ENCODE data around the gene DDIT4. TPM values are rescaled to one million over a fixed set of nuclear protein-coding genes. Genes with fewer than 3 reads are reported as not detected.
"Not testable (repeated sequence)": the region's sequence is repeated elsewhere in the genome, so short reads cannot be mapped to it uniquely, and the experiment has no call there.

The DDIT4 gene
- 50.1 TPM for polyA plus RNA-seq (2013)

GRCh38 chr10:72273410-72274212 is at the start of gene DDIT4:
Gene DDIT4 (plus strand): TSS chr10:72273924. CDS start chr10:72274217, 293 bp downstream.
- Histone ChIP-seq H3K9me3 (ENCODE audit: control extremely low read depth in 1 of 5, control insufficient read depth in 4 of 5, insufficient read depth in 2 of 5, low read depth in 1 of 5, low read length in 4 of 5) (no peaks in the 10 kb centered on the region), H3K4me3 (ENCODE audit: control insufficient read depth in 1 of 7, extremely low read depth in 1 of 7, insufficient read depth in 4 of 7, low read depth in 2 of 7, low read length in 6 of 7) (peak within 1 kb of the TSS; percentile 74 to 97 (median 88)), H3K4me1 (ENCODE audit: control extremely low read depth in 1 of 4, control insufficient read depth in 4 of 4, insufficient read depth in 4 of 4, low read length in 3 of 4) (peaks cover 5 to 35% (median 29%) of the 10 kb centered on the region in 4 experiments), H3K27me3 (replicated peaks in 2 of 5; ENCODE audit: control insufficient read depth in 4 of 5, insufficient read depth in 5 of 5, low read length in 4 of 5) (no peaks in the 10 kb centered on the region), H3K36me3 (ENCODE audit: control insufficient read depth in 4 of 4, insufficient read depth in 4 of 4, low read length in 3 of 4) (peaks cover 0 to 9% (median 2%) of the 10 kb centered on the region in 4 experiments), H3K27ac (ENCODE audit: insufficient read depth in 1 of 2, low read depth in 1 of 2, low read length in 2 of 2, poor library complexity in 1 of 2, severe bottlenecking in 2 of 2) (peak within 1 kb of the TSS; percentile 80 to 88)
- CTCF ChIA-PET, result interaction anchor here (0.8 to 7.1 kb wide), 17 partner anchors 9 to 77 kb away, joined by 3 to 58 read pairs (median 5); no protein-coding TSS in a partner anchor
- DNase-seq, result peak; percentile 98 to 100 (median 99)
- POLR2A ChIA-PET, result interaction anchor here (0.6 to 4.5 kb wide), 19 partner anchors 9 to 71 kb away, joined by 3 to 30 read pairs (median 3); no protein-coding TSS in a partner anchor
- WGBS (ENCODE audit: insufficient coverage), result under 1% methylated on average over 61 of the region's 67 CpGs

GRCh38 chr10:72224191-72224590 is 49.5 kb upstream of the DDIT4 start:
- not testable (repeated sequence) for H3K4me1 ChIP-seq (ENCODE audit: control extremely low read depth in 1 of 4, control insufficient read depth in 4 of 4, insufficient read depth in 4 of 4, low read length in 3 of 4); DNase-seq; H3K27ac ChIP-seq (ENCODE audit: insufficient read depth in 1 of 2, low read depth in 1 of 2, low read length in 2 of 2, poor library complexity in 1 of 2, severe bottlenecking in 2 of 2); H3K4me3 ChIP-seq (ENCODE audit: control insufficient read depth in 1 of 7, extremely low read depth in 1 of 7, insufficient read depth in 4 of 7, low read depth in 2 of 7, low read length in 6 of 7); H3K27me3 ChIP-seq (replicated peaks in 2 of 5; ENCODE audit: control insufficient read depth in 4 of 5, insufficient read depth in 5 of 5, low read length in 4 of 5); H3K9me3 ChIP-seq (ENCODE audit: control extremely low read depth in 1 of 5, control insufficient read depth in 4 of 5, insufficient read depth in 2 of 5, low read depth in 1 of 5, low read length in 4 of 5)
- ChIA-PET CTCF (interaction anchor here (0.6 to 1.9 kb wide), 13 partner anchors 14 to 328 kb away, joined by 3 to 9 read pairs (median 4); no protein-coding TSS in a partner anchor), POLR2A (interaction anchor here (0.5 kb wide), 1 partner anchor 495 kb away, joined by 4 read pairs; no protein-coding TSS in a partner anchor)
- H3K36me3 ChIP-seq (ENCODE audit: control insufficient read depth in 4 of 4, insufficient read depth in 4 of 4, low read length in 3 of 4), result peaks cover 10 to 18% (median 14%) of the 10 kb centered on the region in 4 experiments
- 98% methylated on average over 6 of the region's 6 CpGs for WGBS (ENCODE audit: insufficient coverage)

GRCh38 chr10:72226418-72227027 is 47.2 kb upstream of the DDIT4 start:
- H3K4me1 ChIP-seq (ENCODE audit: control extremely low read depth in 1 of 4, control insufficient read depth in 4 of 4, insufficient read depth in 4 of 4, low read length in 3 of 4), result peaks cover 0 to 2% (median 1%) of the 10 kb centered on the region in 4 experiments
- H3K27me3 ChIP-seq (replicated peaks in 2 of 5; ENCODE audit: control insufficient read depth in 4 of 5, insufficient read depth in 5 of 5, low read length in 4 of 5), result no peaks in the 10 kb centered on the region
- peaks cover 14 to 30% (median 20%) of the 10 kb centered on the region in 4 experiments for H3K36me3 ChIP-seq (ENCODE audit: control insufficient read depth in 4 of 4, insufficient read depth in 4 of 4, low read length in 3 of 4)
- DNase-seq, result no peak
- no peak overlapping the region for H3K4me3 ChIP-seq (ENCODE audit: control insufficient read depth in 1 of 7, extremely low read depth in 1 of 7, insufficient read depth in 4 of 7, low read depth in 2 of 7, low read length in 6 of 7)
- H3K27ac ChIP-seq (ENCODE audit: insufficient read depth in 1 of 2, low read depth in 1 of 2, low read length in 2 of 2, poor library complexity in 1 of 2, severe bottlenecking in 2 of 2), result no peak overlapping the region
- CTCF ChIA-PET, result interaction anchor here (0.7 to 1.7 kb wide), 6 partner anchors 10 to 330 kb away, joined by 3 to 7 read pairs (median 3); no protein-coding TSS in a partner anchor
- H3K9me3 ChIP-seq (ENCODE audit: control extremely low read depth in 1 of 5, control insufficient read depth in 4 of 5, insufficient read depth in 2 of 5, low read depth in 1 of 5, low read length in 4 of 5), result no peaks in the 10 kb centered on the region
- POLR2A ChIA-PET, result no interaction called here
- 72% methylated on average over 2 of the region's 6 CpGs for whole genome bisulfite sequencing (ENCODE audit: insufficient coverage)

- no peak for DNase-seq
- Histone ChIP-seq H3K27me3 (replicated peaks in 2 of 5; ENCODE audit: control insufficient read depth in 4 of 5, insufficient read depth in 5 of 5, low read length in 4 of 5) (no peaks in the 10 kb centered on the region), H3K4me3 (ENCODE audit: control insufficient read depth in 1 of 7, extremely low read depth in 1 of 7, insufficient read depth in 4 of 7, low read depth in 2 of 7, low read length in 6 of 7) (no peak overlapping the region), H3K27ac (ENCODE audit: insufficient read depth in 1 of 2, low read depth in 1 of 2, low read length in 2 of 2, poor library complexity in 1 of 2, severe bottlenecking in 2 of 2) (no peak overlapping the region), H3K4me1 (ENCODE audit: control extremely low read depth in 1 of 4, control insufficient read depth in 4 of 4, insufficient read depth in 4 of 4, low read length in 3 of 4) (peaks cover 0 to 2% (median 1%) of the 10 kb centered on the region in 4 experiments), H3K36me3 (ENCODE audit: control insufficient read depth in 4 of 4, insufficient read depth in 4 of 4, low read length in 3 of 4) (peaks cover 14 to 31% (median 21%) of the 10 kb centered on the region in 4 experiments), H3K9me3 (ENCODE audit: control extremely low read depth in 1 of 5, control insufficient read depth in 4 of 5, insufficient read depth in 2 of 5, low read depth in 1 of 5, low read length in 4 of 5) (no peaks in the 10 kb centered on the region)
- ChIA-PET CTCF (interaction anchor here (2.5 kb wide), 1 partner anchor 110 kb away, joined by 11 read pairs; no protein-coding TSS in a partner anchor), POLR2A (no interaction called here)
- 92% methylated on average over 2 of the region's 6 CpGs for WGBS (ENCODE audit: insufficient coverage)
Observed at GRCh38 chr10:72227826-72228225, 45.9 kb upstream of the DDIT4 start.

DNA sequence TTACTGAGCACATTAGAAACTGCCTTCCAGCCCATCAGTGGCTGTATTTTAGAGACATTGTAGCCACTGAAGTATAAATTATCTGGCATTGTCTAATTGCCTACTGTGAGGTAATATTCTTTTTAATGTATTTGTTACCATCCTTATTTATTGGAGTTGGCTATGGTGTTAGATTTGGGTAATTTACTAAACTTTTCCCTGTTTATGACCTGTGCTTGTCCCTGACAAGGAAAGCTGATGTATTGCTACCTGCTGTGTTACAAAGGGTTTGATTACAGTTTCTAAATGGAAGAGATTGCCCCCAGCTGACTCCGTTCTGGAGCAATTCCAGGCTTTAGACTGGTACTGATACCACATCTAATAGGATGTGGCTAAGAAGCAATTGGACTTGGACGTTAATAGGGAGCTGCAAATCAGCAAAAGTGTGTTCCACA is 45.4 kb upstream of the DDIT4 start:
- DNase-seq, result no peak
- Histone ChIP-seq H3K27ac (ENCODE audit: insufficient read depth in 1 of 2, low read depth in 1 of 2, low read length in 2 of 2, poor library complexity in 1 of 2, severe bottlenecking in 2 of 2) (no peak overlapping the region), H3K4me1 (ENCODE audit: control extremely low read depth in 1 of 4, control insufficient read depth in 4 of 4, insufficient read depth in 4 of 4, low read length in 3 of 4) (peaks cover 0 to 2% (median 1%) of the 10 kb centered on the region in 4 experiments), H3K4me3 (ENCODE audit: control insufficient read depth in 1 of 7, extremely low read depth in 1 of 7, insufficient read depth in 4 of 7, low read depth in 2 of 7, low read length in 6 of 7) (no peak overlapping the region), H3K36me3 (ENCODE audit: control insufficient read depth in 4 of 4, insufficient read depth in 4 of 4, low read length in 3 of 4) (peaks cover 19 to 36% (median 25%) of the 10 kb centered on the region in 4 experiments), H3K27me3 (replicated peaks in 2 of 5; ENCODE audit: control insufficient read depth in 4 of 5, insufficient read depth in 5 of 5, low read length in 4 of 5) (no peaks in the 10 kb centered on the region), H3K9me3 (ENCODE audit: control extremely low read depth in 1 of 5, control insufficient read depth in 4 of 5, insufficient read depth in 2 of 5, low read depth in 1 of 5, low read length in 4 of 5) (no peaks in the 10 kb centered on the region)
- POLR2A ChIA-PET, result interaction anchor here (1.0 kb wide), 1 partner anchor 20 kb away, joined by 5 read pairs; no protein-coding TSS in a partner anchor
- CTCF ChIA-PET, result interaction anchor here (0.8 to 2.5 kb wide), 3 partner anchors 47 to 331 kb away, joined by 3 to 11 read pairs (median 3); no protein-coding TSS in a partner anchor
- WGBS (ENCODE audit: insufficient coverage), result 80% methylated on average over 1 of the region's 2 CpGs

- Histone ChIP-seq H3K4me3 (ENCODE audit: control insufficient read depth in 1 of 7, extremely low read depth in 1 of 7, insufficient read depth in 4 of 7, low read depth in 2 of 7, low read length in 6 of 7) (no peak overlapping the region), H3K27ac (ENCODE audit: insufficient read depth in 1 of 2, low read depth in 1 of 2, low read length in 2 of 2, poor library complexity in 1 of 2, severe bottlenecking in 2 of 2) (peak overlapping the region in 1 of 2 experiments; percentile 0), H3K27me3 (replicated peaks in 2 of 5; ENCODE audit: control insufficient read depth in 4 of 5, insufficient read depth in 5 of 5, low read length in 4 of 5) (no peaks in the 10 kb centered on the region), H3K9me3 (ENCODE audit: control extremely low read depth in 1 of 5, control insufficient read depth in 4 of 5, insufficient read depth in 2 of 5, low read depth in 1 of 5, low read length in 4 of 5) (no peaks in the 10 kb centered on the region), H3K36me3 (ENCODE audit: control insufficient read depth in 4 of 4, insufficient read depth in 4 of 4, low read length in 3 of 4) (peaks cover 15 to 47% (median 28%) of the 10 kb centered on the region in 4 experiments), H3K4me1 (ENCODE audit: control extremely low read depth in 1 of 4, control insufficient read depth in 4 of 4, insufficient read depth in 4 of 4, low read length in 3 of 4) (peaks cover 0 to 2% (median 1%) of the 10 kb centered on the region in 4 experiments)
- ChIA-PET POLR2A (interaction anchor here (0.6 to 1.0 kb wide), 3 partner anchors 18 to 708 kb away, joined by 3 to 5 read pairs (median 4); no protein-coding TSS in a partner anchor), CTCF (interaction anchor here (0.8 to 2.5 kb wide), 5 partner anchors 18 to 333 kb away, joined by 3 to 11 read pairs (median 3); no protein-coding TSS in a partner anchor)
- 86% methylated on average over 1 of the region's 8 CpGs for WGBS (ENCODE audit: insufficient coverage)
- DNase-seq, result no peak
Observed at GRCh38 chr10:72229261-72230251, 44.2 kb upstream of the DDIT4 start.
